SK-N-SH treated with all-trans-retinoic acid at 6 μM for 48 hours (cell line): ENCODE results near the gene AGPAT1.

Experiments
- ARNTL ChIP-seq: fragments of 450-650 bp; formaldehyde crosslinking; IDR thresholded peaks from 2 replicates; pipeline ENCODE4 v1.5.0; 2020; ENCODE audit warnings: low read depth, mild to moderate bottlenecking, moderate library complexity, borderline replicate concordance
- CSDC2 ChIP-seq: fragments of 250-450 bp; sonication (Bioruptor Pico); IDR thresholded peaks from 2 replicates; pipeline ENCODE4 v1.5.0; 2020; ENCODE audit warnings: mild to moderate bottlenecking, moderate library complexity
- GLIS3 ChIP-seq: fragments of 250-450 bp; sonication (Bioruptor Pico); IDR thresholded peaks from 2 replicates; pipeline ENCODE4 v1.5.0; 2020; ENCODE audit warnings: mild to moderate bottlenecking, moderate library complexity
- ISL1 ChIP-seq: fragments of 250-450 bp; sonication (Bioruptor Pico); IDR thresholded peaks from 2 replicates; pipeline ENCODE4 v2.1.2; 2022; ENCODE audit warnings: mild to moderate bottlenecking, moderate library complexity
- TOX ChIP-seq: fragments of 250-450 bp; sonication (Bioruptor Pico); IDR thresholded peaks from 2 replicates; pipeline ENCODE4 v1.8.0; 2021; ENCODE audit warnings: mild to moderate bottlenecking, moderate library complexity, borderline replicate concordance
- TSHZ2 ChIP-seq: fragments of 250-450 bp; sonication (Bioruptor Pico); IDR thresholded peaks from 2 replicates; pipeline ENCODE4 v1.5.0; 2020; ENCODE audit warnings: mild to moderate bottlenecking, moderate library complexity
- ZC3H10 ChIP-seq: fragments of 250-450 bp; sonication (Bioruptor Pico); IDR thresholded peaks from 2 replicates; pipeline ENCODE4 v1.5.1; 2021; ENCODE audit warnings: mild to moderate bottlenecking, moderate library complexity
- ZFP3 ChIP-seq: fragments of 250-450 bp; sonication (Bioruptor Pico); IDR thresholded peaks from 2 replicates; pipeline ENCODE4 v1.5.0; 2020; ENCODE audit warnings: mild to moderate bottlenecking, moderate library complexity
- ZFP30 ChIP-seq: fragments of 450-650 bp; formaldehyde crosslinking; IDR thresholded peaks from 2 replicates; pipeline ENCODE4 v1.5.0; 2022; ENCODE audit warnings: mild to moderate bottlenecking, moderate library complexity
- TF ChIP-seq, protein P1 (sequence below): fragments of 250-450 bp; sonication (Bioruptor Pico); IDR thresholded peaks from 2 replicates; pipeline ENCODE4 v1.5.1; 2020; ENCODE audit warnings: low read depth, mild to moderate bottlenecking, moderate library complexity
- TF ChIP-seq, protein P2 (sequence below): fragments of 250-450 bp; sonication (Bioruptor Pico); IDR thresholded peaks from 2 replicates; pipeline ENCODE4 v1.8.0; 2020; ENCODE audit warnings: mild to moderate bottlenecking, moderate library complexity, borderline replicate concordance

DNA sequence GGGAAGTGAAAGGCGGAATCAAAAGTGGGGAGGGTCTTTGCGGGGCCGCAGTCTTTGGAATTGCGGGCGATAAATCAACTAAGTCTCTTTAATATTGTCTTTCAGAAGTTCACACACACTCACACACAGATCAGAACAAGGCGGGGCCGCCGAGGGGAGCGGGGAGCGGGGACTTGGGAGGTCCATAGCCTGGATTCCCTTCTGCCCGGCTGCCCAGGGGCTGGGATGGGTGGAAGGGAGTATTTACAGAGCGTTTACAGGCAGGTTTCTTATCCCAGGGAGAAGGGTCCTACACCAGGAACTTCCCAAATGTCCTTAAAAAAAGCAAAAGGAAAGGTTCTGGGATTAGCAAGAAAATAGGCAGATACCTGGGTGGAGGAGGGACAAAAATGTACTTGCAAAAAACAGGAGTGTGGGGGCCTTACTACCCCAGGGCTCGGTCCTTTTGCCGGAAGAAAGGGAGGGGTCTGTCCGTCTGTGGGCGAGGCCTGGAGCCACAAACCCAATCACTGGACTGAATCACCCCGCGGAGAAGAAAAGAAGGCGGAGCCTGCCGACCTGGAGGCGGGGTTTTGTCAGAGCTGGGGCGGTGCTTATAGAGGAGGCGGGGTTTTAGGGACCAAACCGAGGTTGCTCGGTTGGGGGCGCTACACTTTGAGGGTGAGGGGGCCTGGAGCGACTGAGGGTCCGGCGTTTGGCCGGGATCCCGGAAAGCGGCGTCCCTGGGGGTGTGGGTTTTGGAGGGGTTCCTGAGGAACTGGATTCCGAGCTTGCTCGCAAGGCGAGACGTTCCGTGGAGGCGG is 27.4 kb downstream of the AGPAT1 start:
- TF ChIP-seq, protein P1, sequence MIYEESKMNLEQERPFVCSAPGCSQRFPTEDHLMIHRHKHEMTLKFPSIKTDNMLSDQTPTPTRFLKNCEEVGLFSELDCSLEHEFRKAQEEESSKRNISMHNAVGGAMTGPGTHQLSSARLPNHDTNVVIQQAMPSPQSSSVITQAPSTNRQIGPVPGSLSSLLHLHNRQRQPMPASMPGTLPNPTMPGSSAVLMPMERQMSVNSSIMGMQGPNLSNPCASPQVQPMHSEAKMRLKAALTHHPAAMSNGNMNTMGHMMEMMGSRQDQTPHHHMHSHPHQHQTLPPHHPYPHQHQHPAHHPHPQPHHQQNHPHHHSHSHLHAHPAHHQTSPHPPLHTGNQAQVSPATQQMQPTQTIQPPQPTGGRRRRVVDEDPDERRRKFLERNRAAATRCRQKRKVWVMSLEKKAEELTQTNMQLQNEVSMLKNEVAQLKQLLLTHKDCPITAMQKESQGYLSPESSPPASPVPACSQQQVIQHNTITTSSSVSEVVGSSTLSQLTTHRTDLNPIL (CRISPR knock-in tag), result no peak
- TF ChIP-seq CSDC2 (CRISPR knock-in tag) (no peak), ZFP3 (no peak), TSHZ2 (CRISPR knock-in tag) (no peak), ZC3H10 (CRISPR knock-in tag) (no peak), TOX (CRISPR knock-in tag) (no peak), ARNTL (CRISPR knock-in tag) (no peak), ISL1 (CRISPR knock-in tag) (no peak), GLIS3 (CRISPR knock-in tag) (no peak), ZFP30 (CRISPR knock-in tag) (no peak)
- TF ChIP-seq, protein P2, sequence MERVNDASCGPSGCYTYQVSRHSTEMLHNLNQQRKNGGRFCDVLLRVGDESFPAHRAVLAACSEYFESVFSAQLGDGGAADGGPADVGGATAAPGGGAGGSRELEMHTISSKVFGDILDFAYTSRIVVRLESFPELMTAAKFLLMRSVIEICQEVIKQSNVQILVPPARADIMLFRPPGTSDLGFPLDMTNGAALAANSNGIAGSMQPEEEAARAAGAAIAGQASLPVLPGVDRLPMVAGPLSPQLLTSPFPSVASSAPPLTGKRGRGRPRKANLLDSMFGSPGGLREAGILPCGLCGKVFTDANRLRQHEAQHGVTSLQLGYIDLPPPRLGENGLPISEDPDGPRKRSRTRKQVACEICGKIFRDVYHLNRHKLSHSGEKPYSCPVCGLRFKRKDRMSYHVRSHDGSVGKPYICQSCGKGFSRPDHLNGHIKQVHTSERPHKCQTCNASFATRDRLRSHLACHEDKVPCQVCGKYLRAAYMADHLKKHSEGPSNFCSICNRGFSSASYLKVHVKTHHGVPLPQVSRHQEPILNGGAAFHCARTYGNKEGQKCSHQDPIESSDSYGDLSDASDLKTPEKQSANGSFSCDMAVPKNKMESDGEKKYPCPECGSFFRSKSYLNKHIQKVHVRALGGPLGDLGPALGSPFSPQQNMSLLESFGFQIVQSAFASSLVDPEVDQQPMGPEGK (CRISPR knock-in tag), result no peak
